ENCODE results near the gene SQSTM1.

GRCh38 chr5:179798144-179798770 lies 22.4 kb upstream of the SQSTM1 start:
- 0 out of 2 replicates have a peak, but pooled peaks have one; percentile 17 for TF ChIP-seq POLR2AphosphoS5 (IDR thresholded peaks at IDR 0.05; ENCODE audit: low read depth)
- no peak for TF ChIP-seq CTCF (IDR thresholded peaks at IDR 0.05; ENCODE audit: insufficient read depth, low read length)
- no peak for TF ChIP-seq REST (IDR thresholded peaks at IDR 0.05; ENCODE audit: insufficient replicate concordance, low read depth)
- TF ChIP-seq SPI1 (IDR thresholded peaks at IDR 0.05; ENCODE audit: borderline replicate concordance, low read depth): no peak
- TF ChIP-seq GABPA (IDR thresholded peaks at IDR 0.05; ENCODE audit: low read depth): no peak
